SK-N-SH (cell line): ENCODE data around the gene ROBO1.

Source experiments
- CTCF ChIP-seq: fragments of 200-600 bp; sonication (generic); IDR thresholded peaks from 2 replicates; pipeline ENCODE4 v1.6.1; 2017; ENCODE audit warnings: antibody characterized with exemption, mild to moderate bottlenecking, moderate library complexity
- ELF1 ChIP-seq: IDR thresholded peaks from 2 replicates; pipeline ENCODE4 v1.4.0; 2012
- EP300 ChIP-seq, 2 experiments: IDR thresholded peaks; 2 replicates each; pipeline versions ENCODE4 v1.4.0 to v1.6.1; 2012; ENCODE audit warnings: borderline replicate concordance in 1 of 2, low read depth in 1 of 2, low read length in 1 of 2
- EZH2phosphoT487 ChIP-seq: fragments of 200-600 bp; sonication (generic); IDR thresholded peaks from 2 replicates; pipeline ENCODE4 v1.6.1; 2017; ENCODE audit warnings: low read depth, mixed run types, mild to moderate bottlenecking, antibody characterized with exemption, moderate library complexity, borderline replicate concordance
- RFX5 ChIP-seq: IDR thresholded peaks from 2 replicates; pipeline ENCODE4 v1.6.1; 2012; ENCODE audit warnings: mild to moderate bottlenecking, improper control_type of control experiment, low read length
- SMC3 ChIP-seq: IDR thresholded peaks from 2 replicates; pipeline ENCODE4 v1.6.1; 2012; ENCODE audit warnings: low read depth, low read length, improper control_type of control experiment
- TAF1 ChIP-seq: IDR thresholded peaks from 2 replicates; pipeline ENCODE4 v1.6.1; 2012; ENCODE audit warnings: low read depth, mild to moderate bottlenecking, low read length, moderate library complexity, borderline replicate concordance
- TF ChIP-seq, protein P1 (sequence below): IDR thresholded peaks from 2 replicates; pipeline ENCODE4 v1.6.1; 2012; ENCODE audit warnings: mild to moderate bottlenecking, low read depth, low read length, moderate library complexity

GRCh38 chr3:78809966-78810365 lies 957.8 kb downstream of the ROBO1 start:
- TF ChIP-seq CTCF (no peak), RFX5 (no peak), EZH2phosphoT487 (no peak), EP300 (IDR thresholded peaks at IDR 0.05; ENCODE audit: borderline replicate concordance in 1 of 2, low read depth in 1 of 2, low read length in 1 of 2) (no peak), SMC3 (no peak), ELF1 (no peak), TAF1 (no peak)
- TF ChIP-seq, protein P1, sequence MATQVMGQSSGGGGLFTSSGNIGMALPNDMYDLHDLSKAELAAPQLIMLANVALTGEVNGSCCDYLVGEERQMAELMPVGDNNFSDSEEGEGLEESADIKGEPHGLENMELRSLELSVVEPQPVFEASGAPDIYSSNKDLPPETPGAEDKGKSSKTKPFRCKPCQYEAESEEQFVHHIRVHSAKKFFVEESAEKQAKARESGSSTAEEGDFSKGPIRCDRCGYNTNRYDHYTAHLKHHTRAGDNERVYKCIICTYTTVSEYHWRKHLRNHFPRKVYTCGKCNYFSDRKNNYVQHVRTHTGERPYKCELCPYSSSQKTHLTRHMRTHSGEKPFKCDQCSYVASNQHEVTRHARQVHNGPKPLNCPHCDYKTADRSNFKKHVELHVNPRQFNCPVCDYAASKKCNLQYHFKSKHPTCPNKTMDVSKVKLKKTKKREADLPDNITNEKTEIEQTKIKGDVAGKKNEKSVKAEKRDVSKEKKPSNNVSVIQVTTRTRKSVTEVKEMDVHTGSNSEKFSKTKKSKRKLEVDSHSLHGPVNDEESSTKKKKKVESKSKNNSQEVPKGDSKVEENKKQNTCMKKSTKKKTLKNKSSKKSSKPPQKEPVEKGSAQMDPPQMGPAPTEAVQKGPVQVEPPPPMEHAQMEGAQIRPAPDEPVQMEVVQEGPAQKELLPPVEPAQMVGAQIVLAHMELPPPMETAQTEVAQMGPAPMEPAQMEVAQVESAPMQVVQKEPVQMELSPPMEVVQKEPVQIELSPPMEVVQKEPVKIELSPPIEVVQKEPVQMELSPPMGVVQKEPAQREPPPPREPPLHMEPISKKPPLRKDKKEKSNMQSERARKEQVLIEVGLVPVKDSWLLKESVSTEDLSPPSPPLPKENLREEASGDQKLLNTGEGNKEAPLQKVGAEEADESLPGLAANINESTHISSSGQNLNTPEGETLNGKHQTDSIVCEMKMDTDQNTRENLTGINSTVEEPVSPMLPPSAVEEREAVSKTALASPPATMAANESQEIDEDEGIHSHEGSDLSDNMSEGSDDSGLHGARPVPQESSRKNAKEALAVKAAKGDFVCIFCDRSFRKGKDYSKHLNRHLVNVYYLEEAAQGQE, result no peak
